GM18499 (cell line): ENCODE data around the gene BRSK2.

Source experiments
- ATAC-seq: cut with Tn5 transposase; IDR thresholded peaks from one replicate; pipeline ENCODE4 v1.9.1; 2021; ENCODE audit warnings: moderate number of reproducible peaks; ENCODE audit not compliant: insufficient read depth, unreplicated experiment

Gene BRSK2

DNA sequence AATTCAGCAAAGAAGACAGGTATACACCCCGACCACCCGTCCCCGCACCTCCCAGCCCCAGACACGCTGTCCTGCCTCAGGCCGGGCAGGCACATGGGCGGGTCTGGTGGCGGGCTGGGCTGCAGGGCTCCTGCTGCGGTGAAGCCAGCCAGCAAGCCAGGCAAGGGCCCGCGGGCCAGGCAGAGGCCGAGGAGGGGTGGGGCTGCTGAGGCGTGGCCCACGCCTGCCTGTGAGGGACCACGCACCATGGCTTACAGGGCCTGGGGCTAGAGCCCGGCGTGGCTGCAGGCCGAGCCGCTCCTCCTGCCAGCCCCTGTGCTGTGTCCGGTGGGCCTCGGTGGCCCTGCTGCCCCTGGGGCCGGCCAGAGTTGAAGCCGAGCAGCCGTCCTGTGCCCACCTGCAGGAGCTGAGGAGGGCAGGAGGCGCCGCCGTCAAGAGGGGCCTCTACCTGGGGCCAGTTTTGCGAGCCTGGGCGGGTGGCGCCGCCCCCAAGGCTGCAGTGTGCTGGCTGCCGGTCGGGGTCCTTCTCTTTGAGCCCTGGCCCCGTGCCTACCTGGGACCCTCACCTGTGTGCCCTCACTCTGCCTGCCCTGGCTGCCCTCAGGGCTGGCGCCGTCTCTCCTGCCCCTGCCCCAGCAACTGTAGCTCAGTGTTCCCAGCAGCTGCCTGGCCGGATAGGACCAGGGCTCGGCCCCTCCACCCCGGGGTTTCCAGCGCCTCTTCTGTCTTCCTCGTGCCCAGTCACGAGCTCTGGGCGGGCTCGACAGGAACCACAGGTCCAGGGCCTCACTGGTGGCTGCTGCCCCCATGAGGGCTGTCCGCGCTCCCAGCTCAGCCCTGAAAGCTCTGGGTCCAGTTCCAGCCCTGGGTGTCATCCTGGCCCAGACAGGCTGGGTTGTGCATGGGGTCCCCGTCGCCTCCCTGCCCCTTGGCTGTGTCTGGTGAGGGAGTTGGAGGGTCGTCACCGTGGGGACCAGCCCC, 58.4 kb downstream of the BRSK2 start:
- ATAC-seq = no peak

- ATAC-seq = no peak
Measured at GRCh38 chr11:1448882-1449281, 59.1 kb downstream of the BRSK2 start.

GRCh38 chr11:1449490-1450243, 59.9 kb downstream of the BRSK2 start:
- no peak for ATAC-seq

GRCh38 chr11:1450344-1450875, 60.7 kb downstream of the BRSK2 start:
- ATAC-seq = no peak

GRCh38 chr11:1450949-1451710, 61.4 kb downstream of the BRSK2 start:
- ATAC-seq = no peak

GRCh38 chr11:1451781-1452470, 62.2 kb downstream of the BRSK2 start:
- no peak for ATAC-seq

- no peak for ATAC-seq
Measured at GRCh38 chr11:1452744-1453143, 63.0 kb downstream of the BRSK2 start.

GRCh38 chr11:1453611-1454034, 63.9 kb downstream of the BRSK2 start:
- no peak for ATAC-seq

- ATAC-seq = no peak
Measured at GRCh38 chr11:1454576-1454975, 64.8 kb downstream of the BRSK2 start.

DNA sequence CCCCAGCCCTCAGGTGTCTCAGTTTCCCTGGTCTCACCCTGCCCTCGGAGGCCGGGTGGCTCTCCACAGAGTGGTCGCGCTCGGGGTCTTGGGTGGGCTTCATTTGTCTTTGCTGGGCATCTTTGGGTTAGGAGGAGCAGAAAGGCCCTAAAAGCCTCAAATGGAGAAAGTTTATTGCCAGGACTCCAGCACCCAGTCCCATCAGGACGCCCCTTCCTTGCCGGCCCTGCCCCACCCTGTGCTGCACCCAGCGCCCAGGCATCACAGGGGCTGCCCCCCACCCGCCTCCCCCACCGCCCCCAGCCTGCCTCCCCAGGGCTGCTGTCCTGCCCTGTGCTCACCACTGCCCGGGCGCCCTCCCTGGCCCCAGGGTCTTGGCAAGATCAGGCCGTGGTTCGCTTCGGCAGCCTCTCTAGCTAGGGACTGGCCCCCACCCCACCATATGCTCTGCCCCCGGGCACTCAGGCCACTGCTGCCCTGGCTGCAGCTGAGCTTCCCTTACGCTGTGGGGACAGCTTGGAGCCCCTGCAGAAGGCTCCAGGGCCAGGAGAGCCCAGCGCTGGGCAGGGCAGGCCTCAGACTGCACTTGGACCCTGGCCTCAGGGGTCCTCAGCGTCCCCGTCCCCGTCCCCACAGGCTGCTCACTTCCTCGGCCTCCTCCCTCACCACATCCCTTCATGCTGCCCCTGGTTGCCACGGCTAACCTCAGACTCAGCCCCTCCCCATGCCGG, 65.5 kb downstream of the BRSK2 start:
- ATAC-seq = no peak

GRCh38 chr11:1455763-1456060, 66.0 kb downstream of the BRSK2 start:
- no peak for ATAC-seq

DNA sequence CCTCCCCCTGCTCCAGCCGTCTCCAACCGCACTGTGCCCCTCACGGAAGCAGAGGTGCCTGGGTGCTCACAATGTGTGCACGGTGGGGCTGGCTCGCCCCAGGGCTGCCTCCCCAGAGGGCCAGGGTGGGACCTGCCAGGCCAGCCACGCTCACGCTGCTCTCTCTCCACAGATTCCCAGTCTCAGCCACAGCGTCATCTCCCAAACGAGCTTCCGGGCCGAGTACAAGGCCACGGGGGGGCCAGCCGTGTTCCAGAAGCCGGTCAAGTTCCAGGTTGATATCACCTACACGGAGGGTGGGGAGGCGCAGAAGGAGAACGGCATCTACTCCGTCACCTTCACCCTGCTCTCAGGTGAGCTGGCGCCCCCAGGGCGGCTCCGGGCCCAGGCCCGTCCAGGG, 66.4 kb downstream of the BRSK2 start:
- no peak for ATAC-seq

DNA sequence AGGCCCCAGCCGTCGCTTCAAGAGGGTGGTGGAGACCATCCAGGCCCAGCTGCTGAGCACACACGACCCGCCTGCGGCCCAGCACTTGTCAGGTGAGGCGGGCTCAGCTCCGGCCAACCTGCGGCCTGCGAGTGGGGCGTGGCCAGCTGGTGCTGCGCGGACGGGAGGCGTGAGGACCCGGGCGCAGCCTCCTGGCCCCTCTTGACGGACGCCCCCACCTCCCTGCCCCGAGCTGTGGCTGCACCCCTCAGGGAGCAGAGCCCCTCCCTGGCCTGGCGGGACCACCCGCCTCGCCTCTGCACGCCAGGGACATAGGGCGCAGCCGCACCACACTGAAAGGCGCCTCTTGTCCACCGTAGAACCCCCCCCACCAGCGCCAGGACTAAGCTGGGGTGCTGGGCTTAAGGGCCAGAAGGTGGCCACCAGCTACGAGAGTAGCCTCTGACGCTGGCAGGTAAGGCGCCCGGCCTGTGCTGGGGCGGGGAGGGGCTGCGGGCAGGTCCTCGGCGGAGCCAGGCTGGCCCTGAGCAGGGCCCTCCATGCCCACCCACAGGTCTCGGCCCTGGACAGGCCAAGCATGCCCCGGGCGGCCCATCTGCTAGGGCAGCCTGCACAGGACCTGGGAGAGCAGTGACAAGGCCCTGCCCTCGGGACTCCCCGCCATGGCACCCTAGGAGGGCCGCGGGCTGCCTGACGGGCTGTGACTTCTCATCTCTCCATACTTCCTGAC, 67.0 kb downstream of the BRSK2 start:
- no peak for ATAC-seq

DNA sequence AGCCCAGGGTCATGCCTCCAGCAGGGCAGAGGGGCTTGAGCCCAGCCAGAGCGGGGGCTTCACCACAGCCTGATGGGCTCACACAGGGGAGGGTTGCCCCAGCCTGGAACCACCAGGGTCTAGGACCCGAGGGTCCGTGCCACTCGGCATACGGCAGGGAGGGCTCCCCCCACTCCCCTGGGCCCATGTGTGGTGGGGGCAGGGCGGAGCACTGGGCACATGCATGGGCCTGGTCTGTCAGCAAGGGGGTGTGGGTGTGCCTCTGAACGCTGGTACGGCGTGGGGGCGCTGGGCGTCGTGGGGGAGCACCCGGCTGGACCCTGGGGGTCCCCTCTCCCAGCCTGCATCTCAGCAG, 67.6 kb downstream of the BRSK2 start:
- ATAC-seq = no peak

- ATAC-seq = no peak
Measured at GRCh38 chr11:1457856-1458255, 68.1 kb downstream of the BRSK2 start.

DNA sequence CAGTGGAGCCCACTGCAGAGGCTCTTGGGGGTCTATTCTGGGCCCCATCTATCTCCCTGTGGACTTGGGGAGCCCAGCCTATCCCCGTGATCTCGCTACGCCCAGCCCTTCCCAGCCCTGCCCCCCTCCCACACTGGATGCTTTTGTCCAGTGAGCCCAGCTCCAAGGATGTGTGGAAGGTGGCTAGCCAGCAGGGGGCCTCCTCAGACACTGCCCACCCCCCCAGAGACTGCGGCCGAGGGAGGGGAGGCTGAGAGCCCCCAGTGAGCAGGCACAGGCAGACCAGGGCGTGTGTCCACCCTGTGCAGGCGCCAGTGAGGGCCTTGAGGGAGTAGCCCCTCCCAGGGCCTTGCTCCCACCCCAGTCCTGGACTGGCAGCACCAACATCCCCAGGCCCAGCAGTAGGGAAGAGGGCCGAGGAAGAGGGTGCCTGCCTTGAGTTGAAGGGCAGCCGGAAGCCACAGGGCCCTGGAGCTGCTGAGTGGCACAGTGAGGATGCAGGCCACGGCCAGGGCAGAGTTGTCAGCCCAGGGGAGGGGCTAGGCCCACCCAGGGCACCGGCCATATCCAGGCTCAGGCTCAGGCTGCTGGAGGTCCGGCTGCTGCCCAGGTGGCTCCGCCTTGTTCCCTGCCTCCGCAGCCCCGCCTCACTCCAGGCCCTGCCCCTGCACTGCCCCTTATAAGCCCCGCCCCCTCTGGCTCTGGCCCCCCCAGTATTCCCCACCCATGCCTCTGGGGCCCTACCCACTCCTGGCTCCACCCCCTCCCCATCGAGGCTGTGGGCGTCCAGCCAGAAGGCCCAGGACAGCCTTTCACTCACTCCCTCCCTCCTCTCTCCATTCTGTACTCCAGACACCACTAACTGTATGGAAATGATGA, 68.8 kb downstream of the BRSK2 start:
- no peak for ATAC-seq

GRCh38 chr11:1459219-1459575, 69.5 kb downstream of the BRSK2 start:
- no peak for ATAC-seq
